ENCODE data around the gene KRTAP10-12.
"Not testable (repeated sequence)": the region's sequence is repeated elsewhere in the genome, so short reads cannot be mapped to it uniquely, and the experiment has no call there.

Gene KRTAP10-12

GRCh38 chr21:44686000-44686781 lies 10.8 kb upstream of the KRTAP10-12 start:
- no peak for DNase-seq (ENCODE audit: extremely low read depth, insufficient read length)
- TF ChIP-seq, protein P1, sequence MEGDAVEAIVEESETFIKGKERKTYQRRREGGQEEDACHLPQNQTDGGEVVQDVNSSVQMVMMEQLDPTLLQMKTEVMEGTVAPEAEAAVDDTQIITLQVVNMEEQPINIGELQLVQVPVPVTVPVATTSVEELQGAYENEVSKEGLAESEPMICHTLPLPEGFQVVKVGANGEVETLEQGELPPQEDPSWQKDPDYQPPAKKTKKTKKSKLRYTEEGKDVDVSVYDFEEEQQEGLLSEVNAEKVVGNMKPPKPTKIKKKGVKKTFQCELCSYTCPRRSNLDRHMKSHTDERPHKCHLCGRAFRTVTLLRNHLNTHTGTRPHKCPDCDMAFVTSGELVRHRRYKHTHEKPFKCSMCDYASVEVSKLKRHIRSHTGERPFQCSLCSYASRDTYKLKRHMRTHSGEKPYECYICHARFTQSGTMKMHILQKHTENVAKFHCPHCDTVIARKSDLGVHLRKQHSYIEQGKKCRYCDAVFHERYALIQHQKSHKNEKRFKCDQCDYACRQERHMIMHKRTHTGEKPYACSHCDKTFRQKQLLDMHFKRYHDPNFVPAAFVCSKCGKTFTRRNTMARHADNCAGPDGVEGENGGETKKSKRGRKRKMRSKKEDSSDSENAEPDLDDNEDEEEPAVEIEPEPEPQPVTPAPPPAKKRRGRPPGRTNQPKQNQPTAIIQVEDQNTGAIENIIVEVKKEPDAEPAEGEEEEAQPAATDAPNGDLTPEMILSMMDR (IDR thresholded peaks at IDR 0.05; ENCODE audit: insufficient read depth, low read length, poor library complexity, severe bottlenecking) = no peak
- Histone ChIP-seq H3K27me3 (replicated peaks; ENCODE audit: control insufficient read depth, insufficient read depth, low read length) (no peaks in the 10 kb centered on the region; the same call in 1 of the 2 replicates), H3K4me3 (replicated peaks; ENCODE audit: low read depth, low read length) (no peak overlapping the region), H3K36me3 (ENCODE audit: control insufficient read depth, insufficient read depth, low read length) (no peaks in the 10 kb centered on the region)

DNA sequence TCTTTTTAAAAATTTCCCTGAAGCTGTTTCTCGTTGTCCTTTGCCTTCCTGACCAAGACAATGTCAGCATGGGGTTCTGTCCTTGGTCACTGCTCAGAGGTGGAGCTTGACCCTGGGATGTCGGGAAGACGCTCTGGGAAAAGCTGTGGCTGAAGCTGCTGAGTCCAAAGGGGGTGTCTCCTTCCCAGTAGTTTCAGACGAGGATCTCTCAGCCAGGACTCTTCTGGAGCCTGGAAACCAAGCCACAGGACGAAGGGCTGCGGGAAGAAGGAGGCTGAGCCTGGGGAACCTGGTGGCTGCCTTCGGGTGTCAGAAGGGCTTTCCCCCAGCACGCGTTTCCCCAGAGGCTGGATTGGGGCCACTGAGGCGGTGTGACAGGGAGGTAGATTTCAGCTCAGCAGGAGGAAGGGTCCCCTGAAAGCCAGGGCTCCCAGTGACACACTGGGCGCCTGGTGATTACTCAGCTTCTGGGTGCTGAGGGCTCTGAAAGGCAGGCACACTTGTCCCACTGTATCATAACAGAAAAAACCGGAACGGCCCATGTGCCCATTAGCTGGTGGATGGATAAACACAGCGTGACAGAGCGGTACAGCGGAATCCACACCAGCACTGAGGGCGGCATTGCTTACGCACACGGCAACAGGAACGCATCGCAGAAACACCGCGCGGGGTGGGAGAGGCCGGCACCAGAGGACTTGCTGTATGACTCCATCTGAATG lies 10.0 kb upstream of the KRTAP10-12 start:
- Histone ChIP-seq H3K36me3 (ENCODE audit: control insufficient read depth, insufficient read depth, low read length) (no peaks in the 10 kb centered on the region), H3K4me3 (replicated peaks; ENCODE audit: low read depth, low read length) (no peak overlapping the region), H3K27me3 (replicated peaks; ENCODE audit: control insufficient read depth, insufficient read depth, low read length) (no peaks in the 10 kb centered on the region; the same call in 1 of the 2 replicates)
- TF ChIP-seq, protein P1 (IDR thresholded peaks at IDR 0.05; ENCODE audit: insufficient read depth, low read length, poor library complexity, severe bottlenecking) = no peak
- DNase-seq (ENCODE audit: extremely low read depth, insufficient read length) = no peak

- no peak for DNase-seq (ENCODE audit: extremely low read depth, insufficient read length)
- TF ChIP-seq, protein P1 (IDR thresholded peaks at IDR 0.05; ENCODE audit: insufficient read depth, low read length, poor library complexity, severe bottlenecking) = no peak
- H3K4me3 ChIP-seq (replicated peaks; ENCODE audit: low read depth, low read length) = no peak overlapping the region
- H3K36me3 ChIP-seq (ENCODE audit: control insufficient read depth, insufficient read depth, low read length) = no peaks in the 10 kb centered on the region
- no peaks in the 10 kb centered on the region; the same call in 1 of the 2 replicates for H3K27me3 ChIP-seq (replicated peaks; ENCODE audit: control insufficient read depth, insufficient read depth, low read length)
Measured at GRCh38 chr21:44687671-44688070, 9.3 kb upstream of the KRTAP10-12 start.

GRCh38 chr21:44689740-44690139 lies 7.2 kb upstream of the KRTAP10-12 start:
- DNase-seq (ENCODE audit: extremely low read depth, insufficient read length); H3K36me3 ChIP-seq (ENCODE audit: control insufficient read depth, insufficient read depth, low read length); H3K4me3 ChIP-seq (replicated peaks; ENCODE audit: low read depth, low read length); H3K27me3 ChIP-seq (replicated peaks; ENCODE audit: control insufficient read depth, insufficient read depth, low read length): not testable (repeated sequence)

GRCh38 chr21:44691686-44692085 lies 5.3 kb upstream of the KRTAP10-12 start:
- H3K27me3 ChIP-seq (replicated peaks; ENCODE audit: control insufficient read depth, insufficient read depth, low read length) = no peaks in the 10 kb centered on the region; the same call in 1 of the 2 replicates
- TF ChIP-seq, protein P1 (IDR thresholded peaks at IDR 0.05; ENCODE audit: insufficient read depth, low read length, poor library complexity, severe bottlenecking) = no peak
- H3K4me3 ChIP-seq (replicated peaks; ENCODE audit: low read depth, low read length) = no peak overlapping the region
- no peaks in the 10 kb centered on the region for H3K36me3 ChIP-seq (ENCODE audit: control insufficient read depth, insufficient read depth, low read length)
- DNase-seq (ENCODE audit: extremely low read depth, insufficient read length) = no peak

DNA sequence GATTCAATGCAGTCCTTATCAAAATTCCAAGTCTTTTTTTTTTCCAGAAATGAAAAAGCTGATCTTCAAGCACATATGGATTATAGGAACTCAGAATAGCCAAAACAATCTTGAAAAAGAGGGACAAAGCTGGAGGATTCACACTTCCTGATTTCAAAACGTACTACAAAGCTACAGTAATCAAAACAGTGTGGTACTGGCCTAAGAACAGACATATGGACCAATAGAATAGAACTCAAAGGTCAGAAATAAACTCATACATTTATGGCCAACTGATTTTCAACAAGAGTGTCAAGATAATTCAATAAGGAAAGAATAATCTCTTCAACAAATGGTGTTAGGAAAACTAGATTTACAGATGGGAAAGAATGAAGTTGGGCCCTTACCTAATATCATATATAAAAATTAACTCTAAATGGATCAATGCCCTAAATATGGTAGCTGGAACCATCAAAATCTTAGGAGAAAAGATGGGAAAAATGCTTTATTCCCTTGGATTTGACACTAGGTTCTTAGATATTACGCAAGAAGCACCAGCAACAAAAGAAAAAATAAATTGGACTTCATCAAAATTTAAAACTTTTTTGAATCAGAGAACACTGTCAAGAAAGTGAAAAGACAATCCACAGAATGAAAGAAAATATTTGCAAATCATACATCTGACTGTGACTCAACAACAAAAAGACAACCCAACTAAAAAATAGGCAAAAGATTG lies 4.0 kb upstream of the KRTAP10-12 start:
- no peak for DNase-seq (ENCODE audit: extremely low read depth, insufficient read length)
- TF ChIP-seq, protein P1 (IDR thresholded peaks at IDR 0.05; ENCODE audit: insufficient read depth, low read length, poor library complexity, severe bottlenecking) = no peak
- Histone ChIP-seq H3K4me3 (replicated peaks; ENCODE audit: low read depth, low read length) (no peak overlapping the region), H3K27me3 (replicated peaks; ENCODE audit: control insufficient read depth, insufficient read depth, low read length) (no peaks in the 10 kb centered on the region; the same call in 1 of the 2 replicates), H3K36me3 (ENCODE audit: control insufficient read depth, insufficient read depth, low read length) (no peaks in the 10 kb centered on the region)

Measured in GM06990 (cell line).